ENCODE measurements around the gene LITAF. TPM values are rescaled to one million over a fixed set of nuclear protein-coding genes. Genes with fewer than 3 reads are reported as not detected.

Gene LITAF
- total and polyA plus RNA-seq, 2 of the 4 experiments (the other 2 are of a cell fraction): 113 to 206 TPM

DNA sequence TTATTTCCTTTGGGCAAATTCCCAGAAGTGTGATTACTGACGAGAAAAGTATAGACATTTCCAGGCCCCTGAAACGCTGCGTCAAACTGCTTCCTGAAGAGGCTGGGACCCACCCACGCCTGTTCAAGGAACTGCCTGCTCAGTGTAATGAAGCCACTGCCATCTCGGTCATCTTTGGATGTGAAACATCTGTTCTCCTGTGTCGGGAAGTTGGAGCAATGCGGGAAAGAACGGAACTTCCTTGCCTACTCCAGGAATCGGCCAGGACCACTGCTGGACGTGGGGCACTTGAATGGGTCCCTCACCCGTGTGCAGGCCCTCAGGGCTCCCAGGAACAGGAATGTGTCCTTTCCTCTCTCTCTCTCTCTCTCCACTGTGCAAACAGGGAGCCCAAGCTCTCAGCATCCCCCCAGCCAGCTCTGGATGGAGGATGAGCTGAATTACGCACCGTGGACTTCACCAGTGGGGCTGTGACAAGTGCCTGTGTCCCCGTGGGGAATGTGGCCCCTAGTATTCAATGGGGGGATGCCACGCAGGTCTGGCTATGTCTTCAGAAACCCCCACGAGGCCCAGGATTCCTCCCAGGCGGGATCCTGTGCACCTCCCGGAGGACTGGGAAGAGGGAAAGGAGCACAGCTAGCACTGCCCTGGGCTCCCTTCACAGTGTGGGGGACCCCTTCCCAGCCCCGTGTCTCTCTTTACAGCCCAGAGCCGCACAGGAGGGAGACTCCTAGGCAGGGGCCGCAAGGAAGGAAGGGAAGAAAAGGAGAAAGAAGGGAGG, 18.3 kb upstream of the LITAF start:
- Histone ChIP-seq H3K4me1 (ENCODE audit: control insufficient read depth, insufficient read depth, low read length) (peaks cover 15% of the 10 kb centered on the region), H3K36me3 (ENCODE audit: control insufficient read depth, insufficient read depth, low read length) (no peaks in the 10 kb centered on the region), H3K4me3 (ENCODE audit: insufficient read depth, low read depth, low read length) (no peak overlapping the region), H3K9me3 (ENCODE audit: control insufficient read depth, insufficient read depth, low read length) (no peaks in the 10 kb centered on the region), H2AK5ac (ENCODE audit: low read depth, low read length) (peak overlapping the region; percentile 68; the same call in 1 of the 2 replicates), H2BK15ac (ENCODE audit: low read depth, low read length) (peak overlapping the region; percentile 35; the same call in 1 of the 3 replicates), H4K8ac (ENCODE audit: low read depth in 2 of 2, low read length in 2 of 2) (peak overlapping the region; percentile 7 to 97; a peak in 3 of 4 replicates), H2AFZ (replicated peaks; ENCODE audit: low read length, poor library complexity) (peak overlapping the region; percentile 94), H3K23ac (ENCODE audit: low read depth, low read length) (peak overlapping the region; percentile 48), H3K79me1 (ENCODE audit: low read depth in 1 of 2, low read length in 2 of 2) (no peaks in the 10 kb centered on the region), H4K5ac (ENCODE audit: low read depth, low read length) (peak overlapping the region; percentile 39), H3K14ac (replicated peaks; ENCODE audit: low read depth, low read length) (peak overlapping the region; percentile 86), H2AK9ac (replicated peaks; ENCODE audit: low read depth, low read length, poor library complexity) (peak overlapping the region; percentile 83), H2BK120ac (ENCODE audit: low read depth, low read length) (peak overlapping the region; percentile 81), H3K9ac (ENCODE audit: low read depth, low read length) (peak overlapping the region; percentile 0; the same call in 1 of the 2 replicates), H4K20me1 (ENCODE audit: insufficient read depth, low read length) (no peaks in the 10 kb centered on the region), H3K4ac (ENCODE audit: low read depth, low read length) (peak overlapping the region; percentile 51), H3K9me1 (ENCODE audit: insufficient read depth, low read length) (no peaks in the 10 kb centered on the region), H3K27me3 (ENCODE audit: control insufficient read depth, insufficient read depth, low read length) (no peaks in the 10 kb centered on the region), H3K56ac (ENCODE audit: extremely low read depth, insufficient read depth, low read length) (no peak overlapping the region), H3K18ac (ENCODE audit: low read depth, low read length) (peak overlapping the region; percentile 39; the same call in 1 of the 2 replicates), H4K91ac (ENCODE audit: insufficient read depth, low read depth, low read length) (peak overlapping the region; percentile 69), H3K4me2 (ENCODE audit: low read depth, low read length) (peak overlapping the region; percentile 1; the same call in 1 of the 2 replicates), H3K27ac (ENCODE audit: insufficient read depth, low read length) (peak overlapping the region; percentile 10; the same call in 1 of the 2 replicates), H2BK20ac (ENCODE audit: low read depth, low read length) (peak overlapping the region; percentile 67; the same call in 1 of the 2 replicates), H2BK5ac (ENCODE audit: low read depth, low read length, poor library complexity, severe bottlenecking) (no peak overlapping the region)
- CTCF ChIA-PET: no interaction called here
- DNase-seq: peak; percentile 85
- BruUV-seq (replicated peaks): no TSS peak
- dilution Hi-C loops (cut with HindIII; ENCODE audit: low sequenced_read_pairs, unreplicated experiment) (no loop called here), in situ Hi-C loops (cut with MboI; ENCODE audit: low sequenced_read_pairs) (no loop called here), intact Hi-C loops (cut with micrococcal nuclease) (no loop called here)
- TF ChIP-seq, protein P1, sequence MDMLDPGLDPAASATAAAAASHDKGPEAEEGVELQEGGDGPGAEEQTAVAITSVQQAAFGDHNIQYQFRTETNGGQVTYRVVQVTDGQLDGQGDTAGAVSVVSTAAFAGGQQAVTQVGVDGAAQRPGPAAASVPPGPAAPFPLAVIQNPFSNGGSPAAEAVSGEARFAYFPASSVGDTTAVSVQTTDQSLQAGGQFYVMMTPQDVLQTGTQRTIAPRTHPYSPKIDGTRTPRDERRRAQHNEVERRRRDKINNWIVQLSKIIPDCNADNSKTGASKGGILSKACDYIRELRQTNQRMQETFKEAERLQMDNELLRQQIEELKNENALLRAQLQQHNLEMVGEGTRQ (IDR thresholded peaks at IDR 0.05; ENCODE audit: low read depth, low read length): no peak
- TF ChIP-seq MAFK (IDR thresholded peaks at IDR 0.05; ENCODE audit: low read depth, low read length) (peak; percentile 37), POLR2A (IDR thresholded peaks at IDR 0.05; ENCODE audit: low read depth, low read length) (no peak), CTCF (conservative IDR thresholded peaks at IDR 0.05; ENCODE audit: low read depth, low read length) (no peak), ELK1 (IDR thresholded peaks at IDR 0.05; ENCODE audit: borderline replicate concordance, low read depth, low read length) (no peak)
- POLR2A ChIA-PET (ENCODE audit: unreplicated experiment): no interaction called here
- 57% methylated on average over 5 of the region's 21 CpGs; no CpG with 5 or more reads in 1 of the 2 experiments for WGBS, 2 experiments (ENCODE audit: extremely low coverage in 2 of 2, insufficient read length in 1 of 2)
- peak; percentile 81 for ATAC-seq (ENCODE audit: low read depth)
